Measurements from ENCODE around the gene TSHZ2. TPM values are rescaled to one million over a fixed set of nuclear protein-coding genes. Genes with fewer than 3 reads are reported as not detected.
"Not testable (repeated sequence)": the region's sequence is repeated elsewhere in the genome, so short reads cannot be mapped to it uniquely, and the experiment has no call there.

TSHZ2 gene
- total and polyA plus RNA-seq, 2 donors, result 6.5 to 35.0 TPM

GRCh38 chr20:53399083-53399482 lies 426.9 kb downstream of the TSHZ2 start:
- H3K27ac ChIP-seq (ENCODE audit: low read depth), result no peak overlapping the region
- no peaks in the 10 kb centered on the region for H3K36me3 ChIP-seq (ENCODE audit: insufficient read depth)
- 89% methylated on average over 7 of the region's 7 CpGs for WGBS
- no peaks in the 10 kb centered on the region for H3K4me1 ChIP-seq (ENCODE audit: insufficient read depth)
- H3K4me3 ChIP-seq (ENCODE audit: low read depth, low read length), result no peak overlapping the region
- DNase-seq (ENCODE audit: extremely low spot score), result no peak

DNA sequence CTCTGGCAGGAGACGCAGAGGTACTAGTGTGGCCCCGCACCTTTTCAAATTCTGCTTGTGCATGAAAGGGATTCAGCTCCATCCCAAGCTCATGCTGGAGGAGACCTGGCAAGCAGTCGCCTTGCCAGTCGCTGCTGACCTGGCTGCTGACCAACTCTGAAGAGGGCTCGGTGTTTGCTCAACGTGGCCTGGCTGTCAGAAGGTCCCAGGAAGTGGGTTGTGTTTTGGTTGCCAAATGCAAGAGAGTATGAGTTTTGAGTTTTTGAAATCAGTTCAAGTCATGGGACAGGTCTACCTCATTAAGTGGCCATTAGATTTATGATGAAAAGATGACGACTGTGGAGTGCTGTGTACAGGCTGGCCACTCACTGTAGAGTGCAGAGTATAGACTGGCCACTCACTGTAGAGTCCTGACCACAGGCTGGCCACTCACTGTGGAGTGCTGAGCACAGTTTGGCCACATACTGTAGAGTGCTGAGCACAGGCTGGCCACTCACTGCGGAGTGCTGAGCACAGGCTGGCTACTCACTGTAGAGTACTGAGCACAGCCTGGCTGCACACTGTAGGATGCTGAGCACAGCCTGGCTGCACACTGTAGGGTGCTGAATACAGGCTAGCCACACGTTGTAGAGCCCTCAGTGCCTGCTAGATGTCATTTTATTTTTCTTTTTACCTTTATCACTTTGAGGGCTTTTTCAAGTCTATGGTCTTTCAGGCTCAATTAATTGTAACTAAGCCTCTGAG lies 427.6 kb downstream of the TSHZ2 start:
- H3K27ac ChIP-seq (ENCODE audit: low read depth), result no peak overlapping the region
- no peak for DNase-seq (ENCODE audit: extremely low spot score)
- 59% methylated on average over 9 of the region's 9 CpGs for WGBS
- H3K36me3 ChIP-seq (ENCODE audit: insufficient read depth), result no peaks in the 10 kb centered on the region
- no peaks in the 10 kb centered on the region for H3K4me1 ChIP-seq (ENCODE audit: insufficient read depth)
- H3K4me3 ChIP-seq (ENCODE audit: low read depth, low read length), result no peak overlapping the region

- Histone ChIP-seq H3K27ac (ENCODE audit: low read depth) (no peak overlapping the region), H3K36me3 (ENCODE audit: insufficient read depth) (no peaks in the 10 kb centered on the region), H3K4me3 (ENCODE audit: low read depth, low read length) (no peak overlapping the region), H3K4me1 (ENCODE audit: insufficient read depth) (no peaks in the 10 kb centered on the region)
- DNase-seq (ENCODE audit: extremely low spot score), result no peak
- WGBS, result 69% methylated on average over 4 of the region's 4 CpGs
Observed at GRCh38 chr20:53402233-53403005, 430.3 kb downstream of the TSHZ2 start.

DNA sequence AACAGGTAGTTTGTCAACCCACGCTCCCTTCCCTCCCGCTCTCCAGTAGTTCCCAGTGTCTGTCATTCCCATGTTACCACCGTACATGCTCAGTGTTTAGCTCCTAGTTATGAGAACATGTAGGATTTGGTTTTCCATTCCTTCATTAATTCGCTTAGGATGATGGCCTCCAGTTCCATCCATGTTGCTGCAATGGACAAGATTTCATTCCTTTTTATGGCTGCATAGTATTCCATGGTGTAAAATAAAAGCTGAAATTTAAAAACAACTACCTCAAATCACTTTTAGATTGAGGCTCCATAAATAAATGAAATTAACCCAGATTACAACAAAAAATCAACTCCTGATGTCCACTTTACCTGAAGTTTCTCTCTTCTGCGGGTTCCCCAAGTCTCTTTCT lies 430.9 kb downstream of the TSHZ2 start:
- no peak overlapping the region for H3K4me3 ChIP-seq (ENCODE audit: low read depth, low read length)
- H3K4me1 ChIP-seq (ENCODE audit: insufficient read depth), result no peaks in the 10 kb centered on the region
- DNase-seq (ENCODE audit: extremely low spot score), result no peak
- 98% methylated on average over 5 of the region's 5 CpGs for WGBS
- H3K36me3 ChIP-seq (ENCODE audit: insufficient read depth), result no peaks in the 10 kb centered on the region
- H3K27ac ChIP-seq (ENCODE audit: low read depth), result no peak overlapping the region

- Histone ChIP-seq H3K36me3 (ENCODE audit: insufficient read depth) (no peaks in the 10 kb centered on the region), H3K27ac (ENCODE audit: low read depth) (no peak overlapping the region), H3K4me3 (ENCODE audit: low read depth, low read length) (no peak overlapping the region), H3K4me1 (ENCODE audit: insufficient read depth) (no peaks in the 10 kb centered on the region)
- no peak for DNase-seq (ENCODE audit: extremely low spot score)
- 70% methylated on average over 3 of the region's 3 CpGs for WGBS
Observed at GRCh38 chr20:53405139-53405538, 433.0 kb downstream of the TSHZ2 start.

DNA sequence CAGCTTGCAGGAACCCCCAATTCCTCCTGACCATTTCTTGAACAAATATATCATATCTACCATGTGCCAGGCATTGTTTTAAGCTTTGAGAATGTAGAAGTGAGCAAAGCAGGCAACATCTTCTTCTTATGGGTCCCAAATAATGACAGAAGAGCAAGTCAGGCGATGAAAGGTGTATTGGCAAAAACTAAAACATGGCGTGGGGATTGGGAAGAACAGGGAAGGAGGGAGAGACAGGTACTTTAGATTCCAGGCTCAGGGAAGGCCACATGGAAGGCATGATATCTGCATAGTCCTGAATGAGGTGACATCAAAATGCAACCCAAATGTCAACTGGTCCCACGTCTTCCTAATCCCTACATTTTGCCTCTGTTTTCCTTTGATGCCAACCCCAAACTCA lies 434.4 kb downstream of the TSHZ2 start:
- no peak overlapping the region for H3K27ac ChIP-seq (ENCODE audit: low read depth)
- no peak for DNase-seq (ENCODE audit: extremely low spot score)
- WGBS, result 92% methylated on average over 3 of the region's 3 CpGs
- H3K4me1 ChIP-seq (ENCODE audit: insufficient read depth), result no peaks in the 10 kb centered on the region
- no peaks in the 10 kb centered on the region for H3K36me3 ChIP-seq (ENCODE audit: insufficient read depth)
- H3K4me3 ChIP-seq (ENCODE audit: low read depth, low read length), result no peak overlapping the region

DNA sequence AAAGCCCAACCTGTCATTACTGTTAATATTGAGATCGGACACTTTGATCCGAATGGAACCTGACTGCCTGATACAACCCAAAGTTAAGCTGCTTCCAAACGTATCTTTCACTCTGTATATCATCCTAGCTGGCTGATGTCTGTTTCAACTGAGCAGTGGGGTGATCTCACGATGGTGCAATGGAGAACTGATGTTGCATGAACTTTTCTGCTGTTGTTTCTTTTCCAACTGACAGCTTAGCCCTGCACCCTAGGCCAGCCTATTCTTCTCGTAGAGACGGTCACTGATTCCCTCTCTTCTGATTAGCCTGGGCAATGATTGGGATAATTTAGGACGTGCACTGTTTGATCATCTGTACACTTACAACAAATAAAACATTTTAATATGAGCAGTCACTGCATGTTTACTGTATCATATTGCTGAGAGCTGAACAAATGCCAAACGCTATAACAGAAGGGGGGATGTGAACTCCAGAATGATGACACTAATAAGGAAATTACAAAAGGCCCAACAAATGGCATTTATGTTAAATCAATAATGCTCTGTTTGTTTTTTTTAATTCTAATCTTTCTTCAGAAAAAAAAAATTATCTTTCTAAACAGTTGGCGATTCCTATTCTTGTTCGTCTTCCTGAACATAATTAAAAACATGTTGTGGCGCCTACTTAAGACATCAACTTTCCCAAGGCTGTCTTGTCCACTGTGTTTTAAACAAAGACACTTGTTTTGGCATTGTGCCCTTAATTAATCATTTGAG lies 436.7 kb downstream of the TSHZ2 start:
- no peaks in the 10 kb centered on the region for H3K4me1 ChIP-seq (ENCODE audit: insufficient read depth)
- no peaks in the 10 kb centered on the region for H3K36me3 ChIP-seq (ENCODE audit: insufficient read depth)
- H3K4me3 ChIP-seq (ENCODE audit: low read depth, low read length), result no peak overlapping the region
- DNase-seq (ENCODE audit: extremely low spot score), result no peak
- 50% methylated on average over 11 of the region's 11 CpGs for WGBS
- no peak overlapping the region for H3K27ac ChIP-seq (ENCODE audit: low read depth)

GRCh38 chr20:53409447-53409717 lies 437.2 kb downstream of the TSHZ2 start:
- WGBS, result 80% methylated on average over 2 of the region's 2 CpGs
- H3K4me3 ChIP-seq (ENCODE audit: low read depth, low read length), result no peak overlapping the region
- no peaks in the 10 kb centered on the region for H3K36me3 ChIP-seq (ENCODE audit: insufficient read depth)
- H3K4me1 ChIP-seq (ENCODE audit: insufficient read depth), result no peaks in the 10 kb centered on the region
- no peak overlapping the region for H3K27ac ChIP-seq (ENCODE audit: low read depth)
- DNase-seq (ENCODE audit: extremely low spot score), result no peak

GRCh38 chr20:53411129-53411528 lies 439.0 kb downstream of the TSHZ2 start:
- H3K36me3 ChIP-seq (ENCODE audit: insufficient read depth), result no peaks in the 10 kb centered on the region
- no peak for DNase-seq (ENCODE audit: extremely low spot score)
- WGBS, result 96% methylated on average over 3 of the region's 3 CpGs
- no peak overlapping the region for H3K4me3 ChIP-seq (ENCODE audit: low read depth, low read length)
- no peaks in the 10 kb centered on the region for H3K4me1 ChIP-seq (ENCODE audit: insufficient read depth)
- no peak overlapping the region for H3K27ac ChIP-seq (ENCODE audit: low read depth)

DNA sequence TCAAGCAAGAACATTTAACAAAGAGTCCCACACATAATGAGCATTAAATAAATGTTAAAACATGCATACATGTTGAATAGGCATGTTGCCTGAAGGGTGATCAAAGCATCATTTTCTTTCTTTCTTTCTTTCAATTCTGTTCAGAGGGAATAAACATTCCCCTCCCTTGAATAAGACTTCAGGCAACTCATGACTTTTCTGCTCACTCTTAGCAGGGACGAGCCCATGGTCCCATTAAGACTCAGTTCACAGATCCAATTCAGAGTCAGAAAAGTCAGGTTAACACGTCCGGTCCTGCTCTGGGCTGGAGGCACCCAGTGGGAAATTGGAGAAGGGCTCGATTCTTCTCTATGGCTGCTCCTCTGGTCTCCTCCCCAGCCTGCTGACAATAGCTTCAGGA lies 439.7 kb downstream of the TSHZ2 start:
- Histone ChIP-seq H3K27ac (ENCODE audit: low read depth) (no peak overlapping the region), H3K36me3 (ENCODE audit: insufficient read depth) (no peaks in the 10 kb centered on the region), H3K4me3 (ENCODE audit: low read depth, low read length) (no peak overlapping the region), H3K4me1 (ENCODE audit: insufficient read depth) (no peaks in the 10 kb centered on the region)
- WGBS, result 86% methylated on average over 4 of the region's 4 CpGs
- DNase-seq (ENCODE audit: extremely low spot score), result no peak

DNA sequence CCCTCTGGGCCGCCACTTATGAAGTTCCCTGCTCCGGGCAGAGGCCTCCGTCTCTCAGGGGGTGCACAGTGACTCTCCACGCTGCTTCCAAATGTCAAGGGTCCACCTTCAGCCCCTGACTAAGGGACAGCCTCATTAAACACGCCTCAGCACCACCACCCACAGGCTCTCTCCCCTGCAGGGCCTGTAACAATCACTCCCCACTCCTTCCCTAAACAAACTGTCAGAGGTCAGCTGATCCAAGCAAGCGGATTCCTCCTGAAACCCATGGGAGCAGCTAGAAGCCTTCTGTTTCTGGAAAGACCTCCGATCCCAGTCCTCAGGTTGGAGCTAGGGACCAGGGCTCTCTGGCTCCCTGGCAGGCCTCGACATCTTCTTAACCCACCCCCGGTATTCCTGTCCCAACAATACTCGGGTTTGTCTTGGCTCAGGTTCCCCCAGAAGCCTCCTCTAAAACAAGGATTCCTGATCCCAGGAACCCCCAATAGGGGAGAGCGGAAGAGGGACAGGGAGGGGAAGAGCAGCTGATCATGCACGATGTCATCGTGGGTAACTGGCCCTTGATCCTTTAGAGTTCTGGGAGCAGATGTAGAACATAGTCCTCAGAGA lies 440.5 kb downstream of the TSHZ2 start:
- Histone ChIP-seq H3K36me3 (ENCODE audit: insufficient read depth) (no peaks in the 10 kb centered on the region), H3K4me3 (ENCODE audit: low read depth, low read length) (no peak overlapping the region), H3K27ac (ENCODE audit: low read depth) (no peak overlapping the region), H3K4me1 (ENCODE audit: insufficient read depth) (no peaks in the 10 kb centered on the region)
- 68% methylated on average over 13 of the region's 13 CpGs for WGBS
- no peak for DNase-seq (ENCODE audit: extremely low spot score)

- H3K36me3 ChIP-seq (ENCODE audit: insufficient read depth), result no peaks in the 10 kb centered on the region
- DNase-seq (ENCODE audit: extremely low spot score), result no peak
- H3K4me1 ChIP-seq (ENCODE audit: insufficient read depth), result no peaks in the 10 kb centered on the region
- no peak overlapping the region for H3K4me3 ChIP-seq (ENCODE audit: low read depth, low read length)
- WGBS, result 57% methylated on average over 15 of the region's 15 CpGs
- no peak overlapping the region for H3K27ac ChIP-seq (ENCODE audit: low read depth)
Observed at GRCh38 chr20:53413186-53413631, 441.1 kb downstream of the TSHZ2 start.

GRCh38 chr20:53413845-53414244 lies 441.7 kb downstream of the TSHZ2 start:
- H3K36me3 ChIP-seq (ENCODE audit: insufficient read depth); H3K27ac ChIP-seq (ENCODE audit: low read depth); H3K4me1 ChIP-seq (ENCODE audit: insufficient read depth); H3K4me3 ChIP-seq (ENCODE audit: low read depth, low read length); DNase-seq (ENCODE audit: extremely low spot score): not testable (repeated sequence)
- 92% methylated on average over 1 of the region's 1 CpG for WGBS
